Measurements from ENCODE around the gene EPN1. TPM values are rescaled to one million over a fixed set of nuclear protein-coding genes. Genes with fewer than 3 reads are reported as not detected.

EPN1 gene
- total RNA-seq, 1 experiment from 2014 or later, result 102 TPM

DNA sequence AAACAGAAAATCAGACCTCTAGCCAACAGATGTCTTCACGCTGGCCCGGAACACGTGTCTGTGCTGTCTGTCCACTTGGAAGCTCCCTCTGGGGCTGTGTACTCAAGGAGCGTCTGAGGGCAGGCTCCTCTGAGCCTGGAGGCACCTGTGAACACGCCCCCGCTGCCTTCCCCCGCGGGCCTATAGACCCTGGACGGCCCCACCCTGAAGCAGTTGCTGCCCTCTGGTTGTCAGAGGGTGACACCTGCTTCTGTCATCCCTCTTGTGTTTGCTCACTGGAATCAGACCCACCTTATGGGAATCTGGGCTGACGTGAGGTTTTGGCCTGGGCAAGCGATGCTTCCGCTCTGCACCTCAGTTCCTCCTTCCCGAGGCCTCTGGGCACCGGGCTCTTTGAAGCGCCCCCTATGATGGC lies 19.2 kb downstream of the EPN1 start:
- CTCF ChIA-PET, result interaction anchor here (0.6 to 1.1 kb wide), 2 partner anchors 10 to 41 kb away, joined by 3 to 5 read pairs; no protein-coding TSS in a partner anchor
- Mint-ChIP-seq H3K27ac (ENCODE audit: low read depth, unreplicated experiment) (no peak overlapping the region), H3K4me1 (ENCODE audit: insufficient read depth, unreplicated experiment) (no peaks in the 10 kb centered on the region), H3K9me3 (ENCODE audit: unreplicated experiment) (no peaks in the 10 kb centered on the region), H3K4me3 (ENCODE audit: unreplicated experiment) (no peak overlapping the region), H3K27me3 (ENCODE audit: insufficient read depth, unreplicated experiment) (no peaks in the 10 kb centered on the region), H3K36me3 (ENCODE audit: insufficient read depth, unreplicated experiment) (peaks cover 69% of the 10 kb centered on the region)
- intact Hi-C loops (cut with micrococcal nuclease), result no loop called here
- TF ChIP-seq, protein P1, sequence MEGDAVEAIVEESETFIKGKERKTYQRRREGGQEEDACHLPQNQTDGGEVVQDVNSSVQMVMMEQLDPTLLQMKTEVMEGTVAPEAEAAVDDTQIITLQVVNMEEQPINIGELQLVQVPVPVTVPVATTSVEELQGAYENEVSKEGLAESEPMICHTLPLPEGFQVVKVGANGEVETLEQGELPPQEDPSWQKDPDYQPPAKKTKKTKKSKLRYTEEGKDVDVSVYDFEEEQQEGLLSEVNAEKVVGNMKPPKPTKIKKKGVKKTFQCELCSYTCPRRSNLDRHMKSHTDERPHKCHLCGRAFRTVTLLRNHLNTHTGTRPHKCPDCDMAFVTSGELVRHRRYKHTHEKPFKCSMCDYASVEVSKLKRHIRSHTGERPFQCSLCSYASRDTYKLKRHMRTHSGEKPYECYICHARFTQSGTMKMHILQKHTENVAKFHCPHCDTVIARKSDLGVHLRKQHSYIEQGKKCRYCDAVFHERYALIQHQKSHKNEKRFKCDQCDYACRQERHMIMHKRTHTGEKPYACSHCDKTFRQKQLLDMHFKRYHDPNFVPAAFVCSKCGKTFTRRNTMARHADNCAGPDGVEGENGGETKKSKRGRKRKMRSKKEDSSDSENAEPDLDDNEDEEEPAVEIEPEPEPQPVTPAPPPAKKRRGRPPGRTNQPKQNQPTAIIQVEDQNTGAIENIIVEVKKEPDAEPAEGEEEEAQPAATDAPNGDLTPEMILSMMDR (IDR thresholded peaks at IDR 0.05; ENCODE audit: unreplicated experiment), result no peak
- no peak for DNase-seq (ENCODE audit: unreplicated experiment)
- BruUV-seq (replicated peaks), result no TSS peak
- POLR2A ChIA-PET, result no interaction called here

DNA sequence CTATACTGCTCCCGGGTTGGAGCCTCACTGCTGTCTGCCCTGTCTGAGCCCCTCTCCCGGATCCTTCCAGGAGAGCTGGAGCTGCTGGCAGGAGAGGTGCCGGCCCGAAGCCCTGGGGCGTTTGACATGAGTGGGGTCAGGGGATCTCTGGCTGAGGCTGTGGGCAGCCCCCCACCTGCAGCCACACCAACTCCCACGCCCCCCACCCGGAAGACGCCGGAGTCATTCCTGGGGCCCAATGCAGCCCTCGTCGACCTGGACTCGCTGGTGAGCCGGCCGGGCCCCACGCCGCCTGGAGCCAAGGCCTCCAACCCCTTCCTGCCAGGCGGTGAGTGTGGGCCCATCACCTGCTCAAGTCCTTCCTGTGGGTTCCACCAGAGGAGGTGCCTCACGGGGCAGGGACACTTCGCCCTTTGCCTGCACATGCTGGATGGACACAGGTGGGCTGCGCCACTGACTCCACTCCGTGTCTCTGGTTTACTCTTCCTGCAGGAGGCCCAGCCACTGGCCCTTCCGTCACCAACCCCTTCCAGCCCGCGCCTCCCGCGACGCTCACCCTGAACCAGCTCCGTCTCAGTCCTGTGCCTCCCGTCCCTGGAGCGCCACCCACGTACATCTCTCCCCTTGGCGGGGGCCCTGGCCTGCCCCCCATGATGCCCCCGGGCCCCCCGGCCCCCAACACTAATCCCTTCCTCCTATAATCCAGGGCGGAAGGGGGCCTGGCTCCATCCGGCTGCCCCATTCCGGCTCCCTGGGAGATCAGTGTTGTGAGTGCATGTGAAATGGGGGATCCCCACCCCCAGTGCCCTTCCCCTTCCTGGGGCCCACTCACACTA lies 19.8 kb downstream of the EPN1 start:
- Mint-ChIP-seq H3K27ac (ENCODE audit: low read depth, unreplicated experiment) (no peak overlapping the region), H3K4me1 (ENCODE audit: insufficient read depth, unreplicated experiment) (no peaks in the 10 kb centered on the region), H3K36me3 (ENCODE audit: insufficient read depth, unreplicated experiment) (peaks cover 67% of the 10 kb centered on the region), H3K9me3 (ENCODE audit: unreplicated experiment) (no peaks in the 10 kb centered on the region), H3K27me3 (ENCODE audit: insufficient read depth, unreplicated experiment) (no peaks in the 10 kb centered on the region), H3K4me3 (ENCODE audit: unreplicated experiment) (no peak overlapping the region)
- intact Hi-C loops (cut with micrococcal nuclease), result no loop called here
- BruUV-seq (replicated peaks), result TSS peak; percentile 70
- TF ChIP-seq, protein P1 (IDR thresholded peaks at IDR 0.05; ENCODE audit: unreplicated experiment), result no peak
- ChIA-PET CTCF (interaction anchor here (0.6 kb wide), 1 partner anchor 10 kb away, joined by 5 read pairs; no protein-coding TSS in a partner anchor), POLR2A (no interaction called here)
- DNase-seq (ENCODE audit: unreplicated experiment), result no peak

DNA sequence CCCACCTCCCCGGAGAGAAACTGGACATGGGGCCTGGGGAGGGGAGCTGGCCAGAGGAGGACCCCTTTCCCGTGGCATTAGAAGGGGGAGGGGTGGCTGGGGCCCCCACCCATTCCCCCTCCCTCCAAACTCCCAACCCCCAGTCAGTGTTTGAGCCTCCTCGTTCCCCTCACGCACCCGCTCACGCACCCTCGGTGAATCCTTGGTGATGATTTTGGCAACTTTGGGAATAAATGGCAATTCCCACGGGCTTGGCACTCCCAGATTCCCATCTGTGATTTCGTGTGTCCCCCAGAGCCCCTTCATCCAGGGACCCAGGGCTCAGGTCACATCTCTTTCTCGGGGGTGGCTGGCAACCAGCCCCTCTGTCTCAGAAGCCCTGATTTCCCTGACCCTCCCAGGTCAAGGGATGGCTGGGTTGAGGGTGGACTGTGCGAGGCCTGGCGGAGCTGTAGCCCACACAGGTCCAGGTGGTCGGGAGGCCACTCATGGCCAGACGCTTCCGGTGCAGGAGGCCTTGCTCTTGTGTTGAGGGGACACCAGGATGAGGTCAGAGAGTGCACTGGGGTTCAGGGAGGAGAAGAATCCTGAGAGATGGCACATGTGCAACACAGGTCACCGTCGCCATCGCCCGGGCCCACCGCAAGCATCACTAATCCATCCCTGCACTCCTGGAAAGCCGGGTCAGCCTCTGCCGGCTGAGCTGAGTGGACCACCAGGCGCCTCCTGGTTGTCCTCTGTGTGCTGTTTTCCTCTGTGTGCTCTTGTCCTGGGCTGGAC lies 20.7 kb downstream of the EPN1 start:
- DNase-seq (ENCODE audit: unreplicated experiment), result no peak
- TF ChIP-seq, protein P1 (IDR thresholded peaks at IDR 0.05; ENCODE audit: unreplicated experiment), result no peak
- Mint-ChIP-seq H3K27me3 (ENCODE audit: insufficient read depth, unreplicated experiment) (no peaks in the 10 kb centered on the region), H3K27ac (ENCODE audit: low read depth, unreplicated experiment) (no peak overlapping the region), H3K4me3 (ENCODE audit: unreplicated experiment) (no peak overlapping the region), H3K36me3 (ENCODE audit: insufficient read depth, unreplicated experiment) (peaks cover 66% of the 10 kb centered on the region), H3K9me3 (ENCODE audit: unreplicated experiment) (no peaks in the 10 kb centered on the region), H3K4me1 (ENCODE audit: insufficient read depth, unreplicated experiment) (no peaks in the 10 kb centered on the region)
- POLR2A ChIA-PET, result no interaction called here
- no TSS peak for BruUV-seq (replicated peaks)
- CTCF ChIA-PET, result interaction anchor here (0.7 kb wide), 1 partner anchor 9 kb away, joined by 4 read pairs; no protein-coding TSS in a partner anchor
- intact Hi-C loops (cut with micrococcal nuclease), result no loop called here
